ENCODE measurements around the gene PRELID1. TPM values are rescaled to one million over a fixed set of nuclear protein-coding genes. Genes with fewer than 3 reads are reported as not detected.

The PRELID1 gene
- total RNA-seq, 1 donor = 82.2 TPM

GRCh38 chr5:177311392-177311722, 7.8 kb downstream of the PRELID1 start:
- Histone ChIP-seq H3K79me2 (ENCODE audit: insufficient read depth, low read length) (peaks cover 25% of the 10 kb centered on the region), H4K20me1 (ENCODE audit: insufficient read depth, low read length) (peaks cover 19% of the 10 kb centered on the region), H3K9me3 (ENCODE audit: low read depth, low read length) (no peaks in the 10 kb centered on the region), H3K4me3 (ENCODE audit: insufficient read depth, low read length) (peak overlapping the region; percentile 80), H2AFZ (ENCODE audit: low read length) (no peak overlapping the region), H3K4me1 (ENCODE audit: insufficient read depth, low read length) (peaks cover 29% of the 10 kb centered on the region), H3K27ac (ENCODE audit: low read depth, low read length) (no peak overlapping the region), H3K36me3 (ENCODE audit: insufficient read depth, low read length) (peaks cover 20% of the 10 kb centered on the region), H3K27me3 (ENCODE audit: insufficient read depth, low read length) (no peaks in the 10 kb centered on the region), H3K4me2 (ENCODE audit: insufficient read depth, low read length) (peak overlapping the region; percentile 95)
- TF ChIP-seq CTCF (IDR thresholded peaks at IDR 0.05; ENCODE audit: extremely low read depth, low read depth, low read length) = no peak
- DNase-seq (ENCODE audit: insufficient read length, low spot score, missing footprints) = peak; percentile 90

- Histone ChIP-seq H4K20me1 (ENCODE audit: insufficient read depth, low read length) (peaks cover 20% of the 10 kb centered on the region), H2AFZ (ENCODE audit: low read length) (peak within 1 kb of the TSS; percentile 62), H3K4me1 (ENCODE audit: insufficient read depth, low read length) (peaks cover 29% of the 10 kb centered on the region), H3K4me3 (ENCODE audit: insufficient read depth, low read length) (peak within 1 kb of the TSS; percentile 80), H3K27me3 (ENCODE audit: insufficient read depth, low read length) (no peaks in the 10 kb centered on the region), H3K36me3 (ENCODE audit: insufficient read depth, low read length) (peaks cover 15% of the 10 kb centered on the region), H3K79me2 (ENCODE audit: insufficient read depth, low read length) (peaks cover 21% of the 10 kb centered on the region), H3K4me2 (ENCODE audit: insufficient read depth, low read length) (peak within 1 kb of the TSS; percentile 95), H3K27ac (ENCODE audit: low read depth, low read length) (peak within 1 kb of the TSS; percentile 69), H3K9me3 (ENCODE audit: low read depth, low read length) (no peaks in the 10 kb centered on the region)
- DNase-seq (ENCODE audit: insufficient read length, low spot score, missing footprints) = peak; percentile 100
- no peak for TF ChIP-seq CTCF (IDR thresholded peaks at IDR 0.05; ENCODE audit: extremely low read depth, low read depth, low read length)
These were observed 8.4 kb downstream of the PRELID1 start, which contains the start of gene MXD3 for GRCh38 chr5:177311723-177312648. MXD3 (minus strand) TSS chr5:177311898; CDS start chr5:177311830, 68 bp downstream.

GRCh38 chr5:177312649-177313181, 9.1 kb downstream of the PRELID1 start:
- H2AFZ ChIP-seq (ENCODE audit: low read length) = no peak overlapping the region
- H3K36me3 ChIP-seq (ENCODE audit: insufficient read depth, low read length) = peaks cover 8% of the 10 kb centered on the region
- H3K27ac ChIP-seq (ENCODE audit: low read depth, low read length) = peak overlapping the region; percentile 69
- H3K4me2 ChIP-seq (ENCODE audit: insufficient read depth, low read length) = peak overlapping the region; percentile 95
- no peaks in the 10 kb centered on the region for H3K27me3 ChIP-seq (ENCODE audit: insufficient read depth, low read length)
- H3K4me1 ChIP-seq (ENCODE audit: insufficient read depth, low read length) = peaks cover 29% of the 10 kb centered on the region
- peak overlapping the region; percentile 80 for H3K4me3 ChIP-seq (ENCODE audit: insufficient read depth, low read length)
- no peak for TF ChIP-seq CTCF (IDR thresholded peaks at IDR 0.05; ENCODE audit: extremely low read depth, low read depth, low read length)
- peak; percentile 54 for DNase-seq (ENCODE audit: insufficient read length, low spot score, missing footprints)
- H4K20me1 ChIP-seq (ENCODE audit: insufficient read depth, low read length) = peaks cover 27% of the 10 kb centered on the region
- peaks cover 19% of the 10 kb centered on the region for H3K79me2 ChIP-seq (ENCODE audit: insufficient read depth, low read length)
- H3K9me3 ChIP-seq (ENCODE audit: low read depth, low read length) = no peaks in the 10 kb centered on the region
